Central memory CD8-positive, alpha-beta T cell (primary cell): ENCODE results near the gene PSMA1.
"Not testable (repeated sequence)": the region's sequence is repeated elsewhere in the genome, so short reads cannot be mapped to it uniquely, and the experiment has no call there.

ENCODE experiments used
- ATAC-seq: fragments of 150-1000 bp; cut with Tn5 transposase; replicated peaks from 2 replicates; pipeline ENCODE4 v1.10.0; 2022; ENCODE audit warnings: mild to moderate bottlenecking, moderate FRiP score, moderate number of reproducible peaks; ENCODE audit not compliant: poor library complexity, severe bottlenecking; ENCODE audit errors: extremely low read depth
- DNase-seq, 2 donors: peaks; one replicate each; pipeline ENCODE4 v3.0.0; 2021; ENCODE audit warnings: low spot score in 2 of 2
- H3K27ac Mint-ChIP-seq: one replicate; pipeline ENCODE4 v1.8.0; 2022; ENCODE audit warnings: low read depth, mild to moderate bottlenecking, moderate library complexity, mixed read lengths
- H3K27me3 Mint-ChIP-seq: one replicate; pipeline ENCODE4 v1.8.0; 2022; ENCODE audit warnings: mixed read lengths
- H3K36me3 Mint-ChIP-seq: one replicate; pipeline ENCODE4 v1.8.0; 2022; ENCODE audit warnings: mild to moderate bottlenecking, moderate library complexity, mixed read lengths; ENCODE audit not compliant: insufficient read depth
- H3K4me1 Mint-ChIP-seq: one replicate; pipeline ENCODE4 v1.8.0; 2022; ENCODE audit warnings: mixed read lengths
- H3K4me3 Mint-ChIP-seq: one replicate; pipeline ENCODE4 v1.8.0; 2022; ENCODE audit warnings: mild to moderate bottlenecking, moderate library complexity, mixed read lengths
- H3K9me3 Mint-ChIP-seq: one replicate; pipeline ENCODE4 v1.8.0; 2022; ENCODE audit warnings: mixed read lengths

PSMA1 gene

GRCh38 chr11:14519917-14520746 is at the start of gene PSMA1:
Gene PSMA1, minus strand, starts transcription at chr11:14520386. Its CDS starts 87 bp downstream, at chr11:14520299.
- peak within 1 kb of the TSS; percentile 96 for H3K27ac Mint-ChIP-seq
- ATAC-seq (peak; percentile 94), DNase-seq (peak; percentile 77 to 83)
- H3K4me3 Mint-ChIP-seq, result peak within 1 kb of the TSS; percentile 93
- H3K9me3 Mint-ChIP-seq, result no peaks in the 10 kb centered on the region
- H3K4me1 Mint-ChIP-seq, result peaks cover 24% of the 10 kb centered on the region
- no peaks in the 10 kb centered on the region for H3K27me3 Mint-ChIP-seq
- peaks cover 28% of the 10 kb centered on the region for H3K36me3 Mint-ChIP-seq

DNA sequence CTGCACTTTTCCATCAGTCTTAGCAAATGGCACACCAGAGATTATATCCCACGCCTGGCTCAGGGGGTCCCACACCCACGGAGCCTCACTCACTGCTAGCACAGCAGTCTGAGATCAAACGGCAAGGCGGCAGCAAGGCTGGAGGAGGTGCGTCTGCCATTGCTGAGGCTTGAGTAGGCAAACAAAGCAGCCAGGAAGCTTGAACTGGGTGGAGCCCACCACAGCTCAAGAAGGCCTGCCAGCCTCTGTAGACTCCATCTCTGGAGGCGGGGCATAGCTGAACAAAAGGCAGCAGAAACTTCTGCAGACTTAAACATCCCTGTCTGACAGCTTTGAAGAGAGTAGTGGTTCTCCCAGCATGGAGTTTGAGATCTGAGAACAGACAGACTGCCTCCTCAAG is 49.3 kb upstream of the PSMA1 start:
- peak; percentile 17 to 54 for DNase-seq
- Mint-ChIP-seq H3K27ac (peak overlapping the region; percentile 77), H3K4me1 (peaks cover 51% of the 10 kb centered on the region), H3K9me3 (peaks cover 14% of the 10 kb centered on the region), H3K4me3 (peak overlapping the region; percentile 51)
- ATAC-seq, H3K36me3 Mint-ChIP-seq, H3K27me3 Mint-ChIP-seq: not testable (repeated sequence)

- Mint-ChIP-seq H3K4me3 (no peak overlapping the region), H3K27ac (no peak overlapping the region), H3K27me3 (no peaks in the 10 kb centered on the region), H3K9me3 (peaks cover 8% of the 10 kb centered on the region), H3K36me3 (no peaks in the 10 kb centered on the region), H3K4me1 (peaks cover 51% of the 10 kb centered on the region)
- no peak for DNase-seq
- no peak for ATAC-seq
These were observed 47.0 kb upstream of the PSMA1 start for GRCh38 chr11:14567064-14567651.

DNA sequence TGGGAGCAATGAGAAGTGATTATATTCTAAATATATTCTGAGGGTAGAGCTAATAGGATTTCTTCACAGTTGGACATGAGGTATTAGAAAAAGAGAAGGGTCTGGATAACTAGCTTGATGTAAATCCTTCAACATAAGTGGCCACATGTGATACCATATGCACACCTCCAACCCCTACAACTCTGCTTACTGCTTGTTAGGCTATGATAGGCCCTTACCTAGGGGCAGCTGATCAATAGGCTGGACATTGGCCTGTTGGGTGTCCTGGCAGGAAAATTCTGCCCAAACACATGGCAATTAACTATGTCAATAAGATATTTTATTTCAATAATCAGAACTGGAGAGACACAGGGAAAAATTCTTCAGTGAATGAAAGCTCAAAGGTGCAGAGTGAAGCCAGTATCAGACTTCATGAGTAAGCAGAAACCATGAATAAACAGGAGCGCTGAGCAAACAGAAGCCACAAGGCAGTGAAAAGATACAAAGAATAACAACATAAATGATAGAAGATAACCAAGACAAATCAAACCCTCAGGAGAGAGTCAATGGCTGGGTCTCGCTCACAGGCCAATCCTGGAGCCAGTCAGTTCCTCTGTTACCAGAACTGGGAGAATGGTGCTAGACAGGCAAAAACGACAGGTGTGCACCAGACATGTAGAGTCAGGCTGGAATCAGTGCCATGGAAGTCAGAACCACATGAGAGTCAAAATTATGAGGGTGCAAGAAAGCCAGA is 46.3 kb upstream of the PSMA1 start:
- Mint-ChIP-seq H3K9me3 (peaks cover 7% of the 10 kb centered on the region), H3K36me3 (no peaks in the 10 kb centered on the region), H3K27ac (no peak overlapping the region), H3K4me1 (peaks cover 50% of the 10 kb centered on the region), H3K27me3 (no peaks in the 10 kb centered on the region), H3K4me3 (no peak overlapping the region)
- ATAC-seq (no peak), DNase-seq (no peak)

DNA sequence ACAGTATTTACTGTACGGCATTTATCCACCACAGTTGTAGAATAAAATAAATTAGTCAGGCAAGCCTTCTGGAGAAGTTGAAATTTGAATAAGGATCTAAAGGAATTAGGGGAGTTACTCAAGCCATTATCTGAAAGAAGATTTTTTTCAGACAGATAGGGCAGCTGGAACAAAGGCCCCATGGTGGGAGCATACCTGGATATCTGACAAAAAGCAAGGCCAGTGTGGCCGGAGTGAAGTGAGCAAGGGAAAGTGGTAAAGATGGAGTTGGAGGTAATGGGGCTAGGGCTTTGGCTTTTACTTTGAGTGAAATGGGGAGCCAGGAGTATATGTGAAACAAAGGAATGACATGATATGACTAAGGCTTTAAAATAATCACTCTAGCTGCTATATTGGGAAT is 45.7 kb upstream of the PSMA1 start:
- no peak for DNase-seq
- H3K4me1 Mint-ChIP-seq, result peaks cover 53% of the 10 kb centered on the region
- H3K36me3 Mint-ChIP-seq, result no peaks in the 10 kb centered on the region
- H3K27me3 Mint-ChIP-seq, result no peaks in the 10 kb centered on the region
- H3K4me3 Mint-ChIP-seq, result no peak overlapping the region
- H3K9me3 Mint-ChIP-seq, result peaks cover 7% of the 10 kb centered on the region
- no peak for ATAC-seq
- H3K27ac Mint-ChIP-seq, result no peak overlapping the region

GRCh38 chr11:14555818-14556217 is 35.6 kb upstream of the PSMA1 start:
- Mint-ChIP-seq H3K27ac (peak overlapping the region; percentile 80), H3K9me3 (no peaks in the 10 kb centered on the region), H3K4me3 (peak overlapping the region; percentile 30), H3K4me1 (peaks cover 33% of the 10 kb centered on the region), H3K27me3 (no peaks in the 10 kb centered on the region), H3K36me3 (peaks cover 1% of the 10 kb centered on the region)
- DNase-seq (no peak), ATAC-seq (no peak)

GRCh38 chr11:14554959-14555358 is 34.8 kb upstream of the PSMA1 start:
- peaks cover 33% of the 10 kb centered on the region for H3K4me1 Mint-ChIP-seq
- H3K9me3 Mint-ChIP-seq, result no peaks in the 10 kb centered on the region
- H3K27me3 Mint-ChIP-seq, result no peaks in the 10 kb centered on the region
- peak overlapping the region; percentile 80 for H3K27ac Mint-ChIP-seq
- DNase-seq (peak in 1 of 2 donors; percentile 31), ATAC-seq (peak; percentile 93)
- H3K36me3 Mint-ChIP-seq, result peaks cover 1% of the 10 kb centered on the region
- H3K4me3 Mint-ChIP-seq, result no peak overlapping the region

DNA sequence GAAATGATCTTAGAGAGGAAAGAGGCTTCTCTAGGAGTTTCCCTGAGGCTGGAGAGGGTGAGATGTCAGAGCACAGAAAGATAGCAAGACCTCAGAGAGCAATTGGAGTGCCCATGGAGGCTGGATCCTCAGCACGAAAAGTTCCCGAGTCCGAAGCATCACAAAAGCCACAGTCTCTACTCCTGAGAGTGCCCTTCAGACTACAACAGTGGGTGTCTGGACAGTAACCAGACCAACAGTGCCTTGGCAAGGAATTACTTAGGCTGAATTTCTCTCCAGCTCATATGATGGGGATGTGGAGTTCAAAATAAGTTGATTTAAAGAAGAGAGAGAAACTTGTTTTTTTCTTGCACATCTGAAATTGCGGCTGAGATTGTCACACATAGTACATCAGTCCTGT is 31.9 kb upstream of the PSMA1 start:
- H3K27ac Mint-ChIP-seq, result no peak overlapping the region

DNA sequence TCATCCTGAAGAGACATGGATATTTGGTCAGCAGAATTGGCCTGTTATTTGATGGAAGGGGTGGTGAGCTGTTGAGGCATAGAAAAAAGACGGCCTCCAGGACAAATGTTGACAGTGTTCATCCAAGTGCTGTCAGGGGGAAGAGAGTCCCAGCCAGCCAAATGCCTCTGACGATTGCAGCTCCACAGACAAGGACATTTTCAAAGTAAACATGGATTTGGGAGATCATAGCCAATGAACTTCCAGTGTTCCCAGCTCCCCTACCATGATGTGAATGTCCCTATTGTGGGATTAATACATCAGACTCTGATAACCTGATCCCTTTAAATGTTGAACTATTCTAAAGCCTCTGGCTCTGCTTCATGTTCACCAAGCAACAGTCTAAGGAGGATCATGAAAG is 31.2 kb upstream of the PSMA1 start:
- Mint-ChIP-seq H3K27ac (no peak overlapping the region), H3K9me3 (no peaks in the 10 kb centered on the region), H3K27me3 (no peaks in the 10 kb centered on the region), H3K4me3 (no peak overlapping the region), H3K36me3 (peaks cover 1% of the 10 kb centered on the region), H3K4me1 (peaks cover 33% of the 10 kb centered on the region)
- ATAC-seq (no peak), DNase-seq (no peak)

More for the DNA sequence above, 31.9 kb upstream of the PSMA1 start:
- H3K4me3 Mint-ChIP-seq, result no peak overlapping the region
- no peaks in the 10 kb centered on the region for H3K9me3 Mint-ChIP-seq
- H3K4me1 Mint-ChIP-seq, result peaks cover 35% of the 10 kb centered on the region
- no peak for ATAC-seq
- H3K27me3 Mint-ChIP-seq, result no peaks in the 10 kb centered on the region
- no peak for DNase-seq
- H3K36me3 Mint-ChIP-seq, result peaks cover 1% of the 10 kb centered on the region

- Mint-ChIP-seq H3K27ac (no peak overlapping the region), H3K36me3 (peaks cover 1% of the 10 kb centered on the region), H3K4me3 (no peak overlapping the region), H3K27me3 (no peaks in the 10 kb centered on the region), H3K9me3 (no peaks in the 10 kb centered on the region), H3K4me1 (peaks cover 26% of the 10 kb centered on the region)
- ATAC-seq, result no peak
- DNase-seq, result no peak
These were observed 29.7 kb upstream of the PSMA1 start for GRCh38 chr11:14549891-14550290.

DNA sequence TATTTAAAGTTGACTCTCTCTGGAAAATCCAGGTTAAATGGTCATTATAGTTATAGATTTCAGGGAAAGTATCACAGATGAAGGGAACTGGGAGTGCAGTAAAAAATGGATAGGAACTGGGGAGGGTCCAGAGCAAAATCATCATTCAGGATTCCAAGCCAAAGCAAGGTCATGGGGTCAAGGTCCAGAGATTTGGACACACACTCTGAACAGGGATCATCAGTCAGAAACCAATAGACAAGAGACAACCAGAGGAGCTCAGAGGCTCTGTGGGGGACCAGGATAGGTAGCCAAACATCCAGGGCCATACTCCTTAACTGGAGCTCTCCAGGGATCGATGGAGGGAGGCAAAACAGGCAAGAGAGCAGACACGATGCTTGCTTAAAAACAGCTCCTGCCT is 27.3 kb upstream of the PSMA1 start:
- Mint-ChIP-seq H3K36me3 (no peaks in the 10 kb centered on the region), H3K27me3 (no peaks in the 10 kb centered on the region), H3K27ac (no peak overlapping the region), H3K4me1 (peaks cover 19% of the 10 kb centered on the region), H3K9me3 (no peaks in the 10 kb centered on the region), H3K4me3 (no peak overlapping the region)
- no peak for DNase-seq
- ATAC-seq, result no peak

DNA sequence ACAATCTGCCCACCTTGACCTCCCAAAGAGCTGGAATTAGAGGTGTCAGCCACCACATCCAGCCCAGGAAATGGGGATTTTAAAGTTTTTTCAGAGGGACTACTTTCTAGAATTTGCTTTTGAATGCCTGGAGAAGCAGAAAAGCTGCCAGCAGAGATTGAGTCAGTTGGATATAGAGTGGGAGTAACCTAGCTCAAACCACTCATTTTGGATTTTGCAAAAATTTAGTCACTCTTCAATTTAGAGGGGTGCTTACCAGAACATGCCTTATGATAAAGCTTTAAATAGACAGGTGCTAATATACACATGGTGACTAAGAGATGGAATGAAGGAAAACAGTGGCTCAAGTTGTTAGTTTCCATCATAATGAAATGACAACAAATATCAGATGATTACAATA is 26.5 kb upstream of the PSMA1 start:
- H3K4me1 Mint-ChIP-seq, result peaks cover 19% of the 10 kb centered on the region
- H3K4me3 Mint-ChIP-seq, result no peak overlapping the region
- no peaks in the 10 kb centered on the region for H3K9me3 Mint-ChIP-seq
- ATAC-seq (no peak), DNase-seq (no peak)
- H3K27me3 Mint-ChIP-seq, result no peaks in the 10 kb centered on the region
- no peak overlapping the region for H3K27ac Mint-ChIP-seq
- no peaks in the 10 kb centered on the region for H3K36me3 Mint-ChIP-seq
